Activated naive CD4-positive, alpha-beta T cell (primary cell): ENCODE data around the gene SMARCD2.
A peak's percentile ranks its signal among the peaks of the same experiment; 100 is the strongest.

Experiments
- DNase-seq, 4 experiments: peaks; one replicate each; lab custom pipeline; 2025; lab: John Stamatoyannopoulos, UW

Gene SMARCD2

DNA sequence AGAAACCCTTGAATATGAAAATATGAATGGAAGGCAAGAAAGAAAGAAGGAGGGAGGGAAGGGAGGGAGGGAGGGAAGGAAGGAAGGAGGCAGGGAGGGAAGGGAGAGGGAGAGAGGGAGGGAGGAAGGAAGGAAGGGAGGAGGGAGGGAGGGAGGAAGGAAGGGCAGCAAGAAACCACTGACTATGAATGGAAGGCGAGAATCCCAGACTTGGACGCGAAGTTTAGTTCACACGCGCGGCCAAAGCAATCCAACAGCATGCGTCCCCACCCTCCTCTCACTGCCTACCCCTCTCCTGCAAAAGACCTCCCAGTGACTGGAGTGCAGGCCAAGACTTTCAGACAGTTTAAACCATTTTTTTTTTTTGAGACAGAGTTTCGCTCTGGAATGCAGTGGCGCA is 7.9 kb upstream of the SMARCD2 start:
- no peak for DNase-seq

DNA sequence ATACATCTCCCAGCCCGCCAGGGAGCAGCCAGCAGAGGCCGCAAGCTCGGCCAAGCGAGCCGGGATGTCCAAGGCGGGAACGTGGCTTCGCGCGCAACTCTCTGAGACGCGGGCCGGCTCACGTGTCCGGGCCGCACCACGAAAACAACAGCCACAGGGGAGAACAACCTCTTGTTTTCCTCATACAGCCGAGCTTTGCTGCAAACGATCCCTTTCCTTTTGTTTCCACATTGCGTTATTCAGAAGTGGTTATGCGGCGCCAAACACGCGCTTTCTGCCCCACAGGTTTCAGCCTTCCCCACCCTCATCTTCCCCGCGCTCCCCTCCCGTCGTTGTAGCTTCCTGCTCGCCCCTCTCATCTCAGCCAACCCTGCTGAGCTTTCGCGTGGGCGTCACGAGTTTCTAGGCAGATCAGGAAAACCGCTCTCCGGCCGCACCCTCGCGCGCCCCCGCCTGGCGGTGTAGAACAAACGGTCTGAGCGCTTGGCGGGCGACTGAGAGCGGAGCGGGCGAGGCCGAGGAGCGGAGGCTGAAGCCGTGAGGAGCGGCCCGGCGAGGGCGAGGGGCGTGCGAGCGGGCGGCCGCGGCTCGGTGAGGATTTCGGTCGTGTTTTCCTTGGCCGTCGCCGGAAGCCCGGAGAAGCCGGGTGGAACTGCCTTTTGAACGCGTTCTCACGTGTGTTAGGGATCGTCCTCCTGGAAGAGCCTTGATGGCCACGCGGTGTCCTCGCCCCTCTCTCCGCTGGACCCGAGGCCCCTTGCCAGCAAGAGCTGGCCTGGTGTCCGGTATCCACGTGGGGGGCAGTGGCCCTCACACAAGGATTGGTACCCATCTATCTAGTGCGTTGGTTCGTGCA is 6.6 kb upstream of the SMARCD2 start:
- DNase-seq = peak; percentile 92 to 94 (median 92)

DNA sequence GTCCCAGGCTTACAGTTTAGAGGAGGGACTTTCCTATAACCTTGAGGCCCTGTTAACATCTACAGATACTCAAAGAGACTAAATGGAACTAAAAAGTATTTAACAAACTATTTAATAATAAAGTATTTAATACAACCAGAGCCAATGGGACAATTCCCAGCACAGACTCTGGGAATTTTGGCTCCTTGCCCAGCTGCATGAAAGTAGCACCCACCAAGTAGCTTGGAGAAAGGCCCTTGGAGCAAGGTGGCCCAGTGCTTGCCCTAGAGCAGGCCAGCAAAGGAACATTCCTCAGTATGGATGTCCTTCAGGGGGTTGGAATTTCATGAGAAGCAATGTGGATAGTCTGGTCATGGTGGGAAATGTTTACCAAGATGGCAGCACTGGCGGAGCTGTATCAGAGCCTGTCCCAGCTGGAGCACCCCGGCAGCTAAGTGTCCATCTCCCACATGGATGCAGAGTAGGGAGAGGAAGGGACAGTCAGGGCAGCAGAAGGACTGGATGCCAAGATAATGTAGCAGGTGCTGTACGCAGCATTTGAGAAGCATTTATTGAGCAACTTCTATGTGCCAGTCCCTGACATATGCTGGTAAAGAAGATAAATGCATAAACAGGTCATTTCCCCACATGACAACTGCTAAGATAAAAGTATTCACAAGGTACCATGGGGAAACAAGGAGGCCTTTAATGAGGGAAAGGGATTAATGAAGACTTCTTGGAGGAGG is 5.2 kb upstream of the SMARCD2 start:
- DNase-seq = no peak

DNA sequence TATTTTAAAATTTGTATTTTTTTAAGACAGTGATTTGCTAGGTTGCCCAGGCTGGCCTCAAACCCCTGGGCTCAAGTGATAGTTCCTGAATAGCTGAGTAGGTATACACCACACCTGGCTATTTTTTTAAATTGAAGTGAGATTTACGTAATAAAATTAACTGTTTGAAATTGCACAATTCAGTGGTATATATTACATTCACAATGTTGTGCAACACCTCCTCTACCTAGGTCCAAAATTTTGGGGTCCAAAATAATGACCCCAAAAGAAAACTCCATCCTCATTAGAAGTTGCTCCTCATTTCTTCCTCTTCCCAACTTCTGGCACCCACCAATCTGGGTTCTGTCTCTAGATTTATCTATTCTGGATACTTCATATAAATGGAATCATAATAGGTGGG is 3.0 kb upstream of the SMARCD2 start:
- DNase-seq = no peak

DNA sequence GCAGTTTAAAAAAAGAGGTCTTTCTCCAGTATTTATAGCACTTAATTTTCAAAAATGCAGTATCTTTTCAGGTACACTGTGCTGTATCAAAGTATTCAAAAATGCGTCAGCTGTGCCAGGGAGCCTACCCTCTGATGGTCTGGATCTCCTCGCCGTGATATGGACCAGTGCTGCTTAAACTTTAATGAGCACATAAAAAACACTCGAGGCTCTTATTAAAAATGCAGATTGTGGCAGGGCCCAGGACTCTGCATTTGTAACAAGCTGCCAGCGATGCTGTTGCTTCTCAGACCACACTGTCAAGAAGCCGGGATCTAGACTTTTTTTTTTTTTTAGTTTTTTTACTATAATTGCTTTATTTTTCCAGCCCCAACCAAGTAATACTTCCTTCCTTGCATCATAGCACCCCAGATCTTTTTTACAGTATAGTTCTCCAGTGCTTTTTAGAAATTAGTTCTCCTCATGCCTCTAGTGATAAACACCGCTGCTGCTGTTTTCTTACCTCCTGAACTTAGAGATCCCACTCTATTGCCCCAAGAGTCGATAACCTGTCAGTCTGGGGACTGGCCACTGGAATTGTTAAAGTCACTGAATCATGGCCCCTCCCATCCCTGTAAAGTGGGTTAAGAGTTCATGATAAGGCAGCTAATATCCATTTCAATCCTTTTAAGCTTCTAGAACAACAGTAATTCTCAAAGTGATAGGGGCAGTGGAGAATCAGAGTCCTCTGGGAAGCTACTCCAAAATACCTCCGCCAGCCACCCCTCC is 1.6 kb upstream of the SMARCD2 start:
- DNase-seq = no peak

DNA sequence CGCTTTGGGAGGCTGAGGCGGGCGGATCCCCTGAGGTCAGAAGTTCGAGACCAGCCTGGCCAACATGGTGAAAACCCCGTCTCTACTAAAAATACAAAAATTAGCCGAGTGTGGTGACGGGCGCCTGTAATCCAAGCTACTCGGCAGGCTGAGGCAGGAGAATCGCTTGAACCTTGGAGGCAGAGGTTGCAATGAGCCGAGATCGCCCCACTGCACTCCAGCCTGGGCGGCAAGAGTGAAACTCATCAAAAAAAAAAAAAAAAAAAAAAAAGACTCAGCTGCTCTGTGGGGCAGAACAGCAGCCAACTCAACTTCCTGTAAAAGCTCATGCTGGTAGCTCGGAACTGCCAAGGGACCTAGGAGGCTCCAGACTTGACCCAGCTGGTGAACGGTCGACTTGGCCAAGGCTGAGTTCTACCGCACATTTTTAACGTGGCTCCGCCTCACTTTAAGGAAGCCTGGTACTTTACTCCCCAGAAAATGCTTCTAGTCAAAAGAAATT is 953 bp upstream of the SMARCD2 start:
- peak in 1 of 4 experiments; percentile 29 for DNase-seq

DNA sequence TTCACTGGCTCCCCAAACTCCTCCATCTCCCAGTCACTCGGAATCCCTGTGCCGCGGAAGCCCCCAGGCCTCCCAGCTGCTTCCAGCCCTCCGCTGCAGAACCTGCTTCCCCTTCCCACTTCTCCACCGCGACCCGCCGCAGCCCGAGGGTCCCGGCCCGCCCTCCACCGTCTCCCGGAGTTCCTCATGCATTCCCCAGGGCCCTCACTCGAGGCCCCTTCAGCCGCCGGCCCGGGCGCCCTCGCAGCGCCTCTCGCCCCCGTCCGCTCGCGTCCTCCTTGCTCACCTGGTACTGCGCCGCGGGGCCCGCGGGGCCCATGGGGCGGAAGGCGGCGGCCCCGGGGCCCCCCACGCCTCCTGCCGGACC is 329 bp downstream of the SMARCD2 start:
- DNase-seq = no peak

DNA sequence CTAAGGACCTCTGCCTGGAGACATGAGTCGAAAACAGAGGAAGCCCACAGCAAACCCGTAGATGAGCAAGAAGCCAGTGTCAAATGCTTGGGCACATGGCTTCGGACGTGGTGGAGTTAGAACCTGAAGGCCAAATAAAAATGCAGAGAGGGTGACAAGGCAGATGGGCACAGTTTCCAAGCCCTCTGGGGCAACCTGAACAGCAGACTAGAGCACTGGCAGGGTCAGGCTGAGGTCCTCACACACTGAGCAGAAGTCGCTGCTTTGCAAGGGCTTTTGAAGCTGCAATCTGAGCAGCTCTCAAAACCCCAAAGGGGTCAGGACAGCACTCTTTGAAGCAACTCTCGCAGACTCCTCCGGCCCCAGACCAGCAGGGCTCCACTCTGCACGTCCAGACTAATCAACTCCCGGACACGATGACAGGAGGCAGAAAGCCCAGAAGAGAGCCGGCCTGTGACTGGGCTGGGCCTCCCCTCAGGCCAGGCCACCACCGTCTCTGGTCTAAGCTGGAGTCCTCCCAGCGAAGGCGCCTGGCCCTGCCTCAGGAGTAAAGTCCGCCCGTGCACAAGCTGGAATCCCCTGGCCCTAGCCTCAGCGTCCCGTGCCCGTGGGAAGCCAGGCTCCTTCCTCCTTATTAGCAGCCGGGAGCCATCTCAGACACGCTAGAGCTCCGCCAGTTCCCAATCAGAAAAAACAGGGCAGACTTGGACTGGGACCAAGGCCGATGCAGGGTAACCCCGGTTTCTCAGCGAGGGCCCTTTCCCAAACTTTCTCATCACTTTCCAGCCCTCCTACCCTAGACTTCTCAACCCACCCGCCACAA is 924 bp downstream of the SMARCD2 start:
- DNase-seq = no peak

DNA sequence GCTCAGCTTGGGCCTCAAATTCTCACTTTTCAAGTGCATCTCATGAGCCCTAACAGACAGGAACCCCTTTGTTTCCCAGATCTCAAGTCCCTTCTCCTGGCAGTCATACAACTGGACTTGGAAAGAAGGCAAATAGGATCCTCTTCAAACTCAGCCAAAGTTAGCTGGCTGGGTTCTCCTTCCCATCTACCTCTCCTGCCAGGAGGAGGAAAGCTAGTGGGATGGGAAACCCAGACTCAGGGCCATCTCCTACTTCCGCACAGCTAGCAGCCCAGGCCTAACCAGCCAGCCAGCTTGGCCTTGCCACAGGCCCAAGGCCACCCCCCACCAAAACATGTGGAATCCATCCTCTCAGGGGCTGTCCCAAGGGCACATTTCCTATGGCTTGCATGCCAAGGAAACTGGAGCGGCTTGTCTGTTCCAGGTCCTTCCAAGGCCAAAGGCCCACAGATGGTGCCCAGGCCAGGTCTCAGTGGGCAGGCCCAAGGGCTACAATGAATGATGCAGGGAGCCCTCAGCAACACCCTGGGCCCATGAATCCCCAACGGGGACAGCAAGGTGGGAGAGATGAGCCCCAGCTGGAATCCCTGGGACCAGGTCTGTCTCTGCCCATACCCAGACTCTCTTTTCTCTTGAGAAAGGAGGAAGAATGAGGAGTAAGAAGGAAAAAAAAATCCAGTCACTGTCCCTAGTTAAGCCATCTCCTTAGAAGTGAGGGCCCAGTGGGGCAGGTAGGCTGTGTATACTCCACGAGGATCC is 1.7 kb downstream of the SMARCD2 start:
- no peak for DNase-seq

DNA sequence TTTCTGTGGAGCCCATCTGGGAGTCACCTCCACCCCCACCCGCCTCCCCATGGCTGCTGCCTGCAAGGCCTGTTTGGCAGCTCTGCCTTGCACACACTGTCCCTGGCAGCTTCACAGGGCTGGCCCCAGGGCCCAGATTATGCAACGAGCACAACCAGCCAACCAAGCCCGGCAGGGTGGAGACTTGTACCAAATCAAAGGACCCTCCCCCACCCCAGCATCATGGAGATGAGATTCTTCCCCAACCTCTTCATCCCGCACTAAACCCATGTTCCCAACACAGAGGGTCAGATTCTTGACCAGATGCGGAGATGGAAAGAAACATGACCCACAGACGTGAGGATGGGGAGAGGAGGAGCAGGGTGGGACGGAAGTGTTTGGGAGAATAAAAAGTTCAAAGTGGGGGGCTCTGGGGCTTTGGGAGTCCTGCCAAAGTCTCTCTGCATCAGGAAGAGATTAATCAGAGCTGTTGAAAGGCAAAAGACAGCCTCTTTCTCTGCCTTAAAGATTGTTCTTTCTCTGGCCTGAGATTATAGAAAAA is 3.8 kb downstream of the SMARCD2 start:
- no peak for DNase-seq

DNA sequence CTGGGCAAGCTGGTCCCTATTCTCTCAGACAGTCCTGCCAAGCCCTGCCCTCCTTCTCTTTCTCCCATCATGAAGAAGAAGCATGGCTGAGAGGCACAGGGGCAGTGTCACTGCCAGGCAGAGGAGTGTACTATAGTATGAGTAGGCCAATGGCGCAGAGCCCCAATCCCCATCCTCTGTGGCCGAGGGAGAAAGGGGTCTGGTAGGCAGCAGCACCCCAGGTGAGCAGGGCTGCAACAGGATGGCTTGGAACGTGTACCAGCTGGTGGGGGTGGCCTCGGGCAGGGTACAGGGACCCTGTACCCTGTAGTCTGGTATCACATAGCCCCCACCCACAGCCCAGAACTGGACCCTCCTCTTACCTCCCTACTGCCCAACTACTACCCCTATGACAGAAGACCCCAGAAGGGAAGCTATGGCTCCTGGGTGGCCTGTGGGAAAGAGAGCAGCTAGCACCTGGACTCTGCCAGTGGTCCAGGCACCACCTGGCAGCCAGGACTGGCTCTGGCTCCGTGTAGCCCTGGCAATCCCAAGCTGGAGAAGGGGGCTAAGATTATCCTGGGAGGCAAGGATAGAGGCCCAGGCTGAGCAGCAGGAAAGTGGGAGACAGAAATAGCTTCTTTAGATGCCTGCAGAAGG is 4.4 kb downstream of the SMARCD2 start:
- no peak for DNase-seq

DNA sequence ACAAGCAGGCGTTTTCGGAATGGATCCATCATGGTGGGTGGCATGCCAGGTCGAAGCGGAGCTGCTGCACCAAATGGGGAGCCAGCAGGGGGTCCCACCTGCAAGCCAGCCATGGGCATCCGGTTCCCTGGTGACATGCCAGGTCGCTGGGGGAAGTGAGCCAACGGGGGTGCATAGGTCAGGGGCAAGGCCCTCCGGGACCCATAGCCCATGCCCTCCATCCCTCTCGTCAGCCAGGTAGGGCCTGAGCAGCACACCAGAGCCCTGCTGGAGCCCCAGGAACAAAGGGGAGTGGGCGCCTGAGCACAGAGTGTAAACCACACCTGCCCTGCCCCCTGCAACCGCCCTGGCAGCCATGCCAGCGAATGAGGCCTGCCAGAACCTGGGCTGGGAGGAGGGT is 5.0 kb downstream of the SMARCD2 start:
- no peak for DNase-seq

DNA sequence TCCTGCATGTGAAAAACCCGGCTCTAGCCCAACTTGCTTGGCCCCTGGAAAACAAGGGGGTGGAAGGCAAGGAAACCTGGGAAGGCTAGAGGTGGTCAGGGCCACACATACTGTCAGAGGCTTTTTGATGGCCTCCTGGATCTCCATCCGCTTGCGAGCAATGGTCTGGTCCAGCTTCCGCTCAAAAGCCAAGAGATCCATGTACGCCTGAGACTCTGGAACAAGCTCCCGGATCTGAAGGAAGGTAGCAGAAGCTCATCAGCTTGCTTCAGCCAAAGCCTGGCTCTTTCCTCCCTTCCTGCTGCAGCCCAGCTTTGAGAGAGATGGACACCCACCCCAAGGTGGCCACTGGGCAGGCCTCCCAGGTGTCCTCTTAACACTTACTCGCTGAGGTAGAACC is 5.7 kb downstream of the SMARCD2 start:
- no peak for DNase-seq

DNA sequence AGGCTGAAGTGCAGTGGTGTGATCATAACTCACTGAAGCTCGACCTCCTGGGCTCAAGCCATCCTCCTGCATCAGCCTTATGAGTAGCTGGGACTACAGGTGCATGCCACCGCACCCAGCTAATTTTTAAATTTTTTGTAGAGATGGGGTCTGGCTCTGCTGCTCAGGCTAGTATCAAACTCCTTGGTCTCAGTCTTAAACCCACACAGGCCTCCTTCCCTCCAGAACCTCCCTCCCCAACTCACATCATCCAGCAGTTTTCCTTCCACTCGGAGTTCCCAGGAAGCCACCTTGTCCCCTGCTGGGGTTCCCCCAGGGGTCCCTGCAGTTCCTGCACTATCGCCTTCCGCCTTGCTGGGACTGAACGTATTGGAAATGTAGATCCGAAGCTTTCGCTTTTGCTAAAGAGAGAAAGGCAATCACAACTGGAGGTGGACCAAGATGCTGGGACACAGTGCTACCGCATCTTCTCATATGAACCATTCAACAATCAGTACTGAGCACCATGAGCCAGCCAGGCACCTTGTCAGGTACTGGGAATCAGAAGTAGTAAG is 7.2 kb downstream of the SMARCD2 start:
- no peak for DNase-seq

DNA sequence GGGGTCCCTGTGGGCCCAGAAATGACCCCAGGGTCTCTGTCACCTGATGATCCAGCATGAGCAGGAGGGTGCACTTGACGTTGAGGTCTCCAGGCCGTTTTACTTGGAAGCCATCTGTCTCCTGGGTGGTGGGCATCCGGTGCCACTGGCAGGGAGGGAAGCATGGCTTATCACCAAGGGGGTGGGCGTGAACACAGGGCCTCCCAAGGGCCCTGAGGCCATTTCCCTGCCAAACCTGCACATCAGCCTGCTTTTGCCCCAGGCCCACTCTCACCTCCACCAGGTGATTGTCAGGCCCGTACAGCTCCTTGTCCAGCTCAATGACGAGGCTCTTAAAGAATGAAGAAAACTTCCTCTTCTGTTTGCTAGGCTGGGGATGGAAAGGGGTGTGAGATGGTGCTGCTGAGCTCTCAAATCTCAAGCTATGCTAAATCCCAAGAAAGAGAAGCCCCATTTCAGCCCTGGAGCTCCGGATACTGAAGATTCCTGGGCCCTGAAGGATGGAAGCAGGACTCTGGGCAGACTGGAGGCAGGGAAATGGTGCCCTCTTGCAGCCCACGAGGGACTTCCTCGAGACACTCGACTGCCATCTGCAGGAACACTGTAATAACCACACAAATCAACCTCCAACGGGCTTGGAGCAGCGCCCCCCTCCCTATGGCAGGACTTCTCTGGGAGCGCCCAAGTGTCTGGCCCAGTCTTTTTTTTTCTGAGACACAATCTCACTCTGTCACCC is 7.9 kb downstream of the SMARCD2 start:
- peak in 3 of 4 experiments; percentile 14 to 50 (median 23) for DNase-seq

DNA sequence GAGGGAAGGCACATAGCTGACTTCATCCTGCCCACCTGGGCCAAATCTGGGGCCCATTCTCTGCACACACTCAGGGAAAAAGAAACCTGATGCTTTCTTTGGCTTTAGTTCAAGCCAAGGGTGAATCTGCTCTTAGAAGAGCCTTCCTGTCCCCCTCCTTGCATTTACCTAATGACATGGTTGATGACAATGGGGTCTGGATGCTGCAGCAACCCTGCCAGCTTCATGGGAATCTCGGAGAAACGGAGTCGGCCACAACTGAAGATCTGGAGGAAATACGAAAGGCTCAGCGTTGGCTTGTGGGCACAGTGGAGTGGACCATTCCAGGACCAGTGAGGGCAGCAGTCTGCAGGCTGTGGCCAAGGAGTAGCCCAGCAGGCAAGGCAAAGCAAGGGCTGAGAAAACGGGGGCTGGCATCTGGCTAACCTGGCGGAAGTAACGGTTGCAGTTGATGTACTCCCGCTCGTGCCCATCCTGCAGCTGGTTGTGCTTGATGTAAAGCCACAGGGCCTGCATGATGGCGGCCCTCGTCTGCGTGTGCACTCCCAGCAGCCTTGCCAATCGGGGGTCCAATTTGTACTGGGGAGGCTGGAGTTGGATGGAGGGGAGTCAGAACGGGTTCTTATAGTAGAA is 8.6 kb downstream of the SMARCD2 start:
- no peak for DNase-seq

DNA sequence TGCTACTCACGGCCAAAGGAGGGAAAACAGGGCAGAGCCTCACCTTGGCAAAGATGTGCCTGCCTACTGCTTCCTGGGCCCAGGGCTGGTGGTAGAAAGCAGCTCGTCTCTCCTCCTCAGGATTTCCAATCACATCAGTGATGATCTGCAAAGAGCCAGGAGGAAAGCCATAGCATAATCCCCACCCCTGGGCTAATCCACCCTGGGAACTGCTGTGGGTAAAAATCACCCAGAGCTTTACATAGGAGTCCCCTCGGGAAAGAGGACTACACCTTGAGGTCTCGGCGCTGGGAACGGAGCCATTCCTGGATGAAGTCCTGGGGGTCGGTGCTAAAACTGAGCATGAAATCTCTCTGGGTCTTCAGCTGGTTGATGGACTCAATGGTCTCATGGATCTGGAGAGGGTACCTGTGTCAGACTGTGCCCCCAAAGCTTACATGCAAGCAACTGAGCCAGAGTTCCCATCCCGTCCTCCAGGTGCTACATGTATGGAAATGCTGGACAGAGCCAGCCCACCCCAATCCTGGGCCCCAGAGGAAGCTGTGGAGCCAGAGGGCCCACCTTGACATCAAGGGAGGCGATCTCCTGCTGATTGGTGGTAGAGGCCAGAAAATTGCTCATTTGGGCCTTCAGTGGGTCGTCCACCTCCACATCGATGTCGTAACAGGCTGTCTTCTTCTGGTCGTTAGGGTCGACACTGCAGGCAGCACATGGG is 9.3 kb downstream of the SMARCD2 start:
- DNase-seq = no peak

DNA sequence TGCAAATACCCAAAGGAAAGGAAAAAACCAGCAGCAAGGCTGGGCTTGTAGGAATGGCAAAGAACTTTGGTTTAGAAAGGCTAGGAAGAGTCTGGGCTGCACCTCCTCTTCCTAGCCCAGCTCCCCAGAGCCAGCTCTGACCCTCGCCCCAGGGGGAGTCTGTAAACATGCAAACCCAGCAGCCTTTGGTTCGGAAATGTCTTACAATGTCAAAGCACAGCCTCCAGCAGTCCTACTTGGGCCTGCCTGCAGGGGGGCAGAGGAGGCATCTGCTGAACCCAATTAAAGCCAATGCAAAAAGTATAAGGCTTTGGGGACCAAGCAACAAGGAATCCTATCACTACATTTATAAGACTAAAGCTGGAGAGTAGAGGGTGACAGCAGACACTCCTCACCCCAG is 10.0 kb downstream of the SMARCD2 start:
- no peak for DNase-seq
